Muscle of leg (tissue), 11 donors: ENCODE measurements around the gene ARID3B. TPM values are rescaled to one million over a fixed set of nuclear protein-coding genes. Genes with fewer than 3 reads are reported as not detected.
A peak's percentile ranks its signal among the peaks of the same experiment; 100 is the strongest.
"Not testable (repeated sequence)": the region's sequence is repeated elsewhere in the genome, so short reads cannot be mapped to it uniquely, and the experiment has no call there.

Source experiments
- DNase-seq: peaks from one replicate; pipeline ENCODE4 v3.0.0; 2013
- H3K27ac ChIP-seq: one replicate; pipeline ENCODE4 v1.5.1; 2013; ENCODE audit warnings: mild to moderate bottlenecking, low read length, control low read depth
- H3K27me3 ChIP-seq: one replicate; pipeline ENCODE4 v1.6.1; 2013; ENCODE audit warnings: low read length; ENCODE audit not compliant: control insufficient read depth, insufficient read depth
- H3K36me3 ChIP-seq: one replicate; pipeline ENCODE4 v1.6.1; 2013; ENCODE audit warnings: low read length; ENCODE audit not compliant: control insufficient read depth, insufficient read depth
- H3K4me1 ChIP-seq: one replicate; pipeline ENCODE4 v1.6.1; 2013; ENCODE audit warnings: low read length; ENCODE audit not compliant: control insufficient read depth, insufficient read depth
- H3K4me3 ChIP-seq: one replicate; pipeline ENCODE4 v1.5.1; 2013; ENCODE audit warnings: low read length, control low read depth
- H3K9me3 ChIP-seq: replicated peaks from 2 replicates; pipeline ENCODE4 v1.6.1; 2013; ENCODE audit warnings: low read depth, low read length; ENCODE audit not compliant: control insufficient read depth
- whole genome bisulfite sequencing: methylation state at CpG from one replicate; pipeline ENCODE4 v1.1.5; 2013; ENCODE audit warnings: missing lambda C conversion rate; ENCODE audit not compliant: insufficient coverage; 5-methylcytosine and 5-hydroxymethylcytosine counted together
- polyA plus RNA-seq, 8 donors: library from polyadenylated mRNA; unstranded; fragments of 120-200 nt; gene quantifications; one replicate each; pipeline versions ENCODE4 v1.2.1 to v1.2.3, GENCODE V29; 2013; ENCODE audit warnings: inconsistent platforms in 1 of 8, low replicate concordance in 1 of 8; ENCODE audit not compliant: insufficient read length in 8 of 8, insufficient read depth in 1 of 8
- total RNA-seq: library from RNA; stranded (reverse); fragments of 120-200 nt; gene quantifications from one replicate; pipeline ENCODE4 v1.2.4, GENCODE V29; 2013

Gene ARID3B
- total and polyA plus RNA-seq, 9 donors = 2.5 to 6.3 (median 4.6) TPM

- no peak for DNase-seq
- no peaks in the 10 kb centered on the region for H3K4me1 ChIP-seq
- no peak overlapping the region for H3K4me3 ChIP-seq
- H3K27me3 ChIP-seq = no peaks in the 10 kb centered on the region
- H3K36me3 ChIP-seq = peaks cover 97% of the 10 kb centered on the region
- no peak overlapping the region for H3K27ac ChIP-seq
- H3K9me3 ChIP-seq = no peaks in the 10 kb centered on the region
- WGBS = no CpG with 5 or more reads among the region's 10 CpGs
Measured at GRCh38 chr15:74626752-74627692, 86.0 kb downstream of the ARID3B start.

- no peaks in the 10 kb centered on the region for H3K27me3 ChIP-seq
- no peaks in the 10 kb centered on the region for H3K9me3 ChIP-seq
- no peak overlapping the region for H3K4me3 ChIP-seq
- no peaks in the 10 kb centered on the region for H3K4me1 ChIP-seq
- no peak for DNase-seq
- H3K27ac ChIP-seq = no peak overlapping the region
- WGBS = 84% methylated on average over 5 of the region's 5 CpGs
- H3K36me3 ChIP-seq = peaks cover 97% of the 10 kb centered on the region
Measured at GRCh38 chr15:74627766-74628165, 86.7 kb downstream of the ARID3B start.

DNA sequence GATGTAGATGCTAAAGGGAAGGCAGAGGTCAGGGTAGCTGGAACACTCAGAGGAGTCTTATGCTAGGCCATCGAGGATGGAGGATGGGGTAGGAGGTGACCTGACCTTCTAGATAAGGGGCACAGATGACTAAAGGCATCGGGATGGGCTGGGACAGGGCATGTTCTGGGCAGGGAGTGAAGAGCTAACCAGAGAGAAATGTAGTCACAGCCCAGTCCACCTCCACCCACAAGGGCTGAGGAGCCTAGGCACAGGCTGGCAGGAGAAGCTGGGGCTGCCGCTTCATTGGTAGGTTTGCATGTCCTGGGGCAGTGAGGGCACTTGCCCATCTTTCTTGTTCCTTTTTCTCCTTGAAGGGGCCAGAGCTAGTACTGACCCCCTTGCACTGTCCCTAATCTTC lies 87.2 kb downstream of the ARID3B start:
- Histone ChIP-seq H3K9me3 (no peaks in the 10 kb centered on the region), H3K36me3 (peaks cover 97% of the 10 kb centered on the region), H3K4me3 (no peak overlapping the region), H3K4me1 (no peaks in the 10 kb centered on the region), H3K27ac (no peak overlapping the region), H3K27me3 (no peaks in the 10 kb centered on the region)
- WGBS = 90% methylated on average over 2 of the region's 3 CpGs
- DNase-seq = no peak

DNA sequence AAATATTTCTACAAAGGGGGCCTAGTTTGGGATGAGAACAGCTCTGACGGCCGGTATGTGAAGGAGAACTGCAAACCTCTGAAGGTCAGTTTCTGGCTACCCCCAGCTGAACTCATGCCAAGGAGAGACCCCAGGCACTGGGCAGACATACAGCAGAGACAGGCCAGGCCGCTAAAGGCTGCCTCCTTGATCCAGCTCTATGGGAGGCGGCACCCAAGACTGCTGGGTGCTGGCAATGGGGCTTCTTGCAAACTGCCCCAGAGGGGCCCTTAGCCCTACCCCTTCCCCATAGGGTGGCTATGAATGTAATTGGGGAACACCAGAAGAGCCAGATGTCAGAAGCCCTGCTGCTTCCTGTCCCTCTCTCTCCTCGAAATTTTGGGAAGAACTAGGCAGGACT lies 87.9 kb downstream of the ARID3B start:
- Histone ChIP-seq H3K4me1 (no peaks in the 10 kb centered on the region), H3K27me3 (no peaks in the 10 kb centered on the region)

DNA sequence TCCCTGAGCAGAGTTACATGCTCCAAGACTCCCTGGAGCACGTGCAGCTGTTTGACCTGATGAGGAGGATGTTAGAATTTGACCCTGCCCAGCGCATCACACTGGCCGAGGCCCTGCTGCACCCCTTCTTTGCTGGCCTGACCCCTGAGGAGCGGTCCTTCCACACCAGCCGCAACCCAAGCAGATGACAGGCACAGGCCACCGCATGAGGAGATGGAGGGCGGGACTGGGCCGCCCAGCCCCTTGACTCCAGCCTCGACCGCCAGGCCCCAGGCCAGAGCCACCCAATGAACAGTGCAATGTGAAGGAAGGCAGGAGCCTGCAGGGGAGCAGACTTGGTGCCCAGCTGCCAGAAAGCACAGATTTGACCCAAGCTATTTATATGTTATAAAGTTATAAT lies 88.7 kb downstream of the ARID3B start:
- peaks cover 96% of the 10 kb centered on the region for H3K36me3 ChIP-seq
- H3K4me3 ChIP-seq, DNase-seq, H3K4me1 ChIP-seq, H3K9me3 ChIP-seq, H3K27me3 ChIP-seq, H3K27ac ChIP-seq: not testable (repeated sequence)
- no CpG with 5 or more reads among the region's 10 CpGs for WGBS

More for the DNA sequence above, 87.9 kb downstream of the ARID3B start:
- Histone ChIP-seq H3K27ac (no peak overlapping the region), H3K9me3 (no peaks in the 10 kb centered on the region), H3K36me3 (peaks cover 96% of the 10 kb centered on the region), H3K4me3 (no peak overlapping the region)
- no peak for DNase-seq
- whole genome bisulfite sequencing = no CpG with 5 or more reads among the region's 5 CpGs

GRCh38 chr15:74630284-74631086 lies 89.5 kb downstream of the ARID3B start:
- Histone ChIP-seq H3K27ac (no peak overlapping the region), H3K4me3 (no peak overlapping the region), H3K36me3 (peaks cover 96% of the 10 kb centered on the region), H3K9me3 (no peaks in the 10 kb centered on the region), H3K27me3 (no peaks in the 10 kb centered on the region), H3K4me1 (no peaks in the 10 kb centered on the region)
- WGBS = 65% methylated on average over 4 of the region's 6 CpGs
- no peak for DNase-seq

DNA sequence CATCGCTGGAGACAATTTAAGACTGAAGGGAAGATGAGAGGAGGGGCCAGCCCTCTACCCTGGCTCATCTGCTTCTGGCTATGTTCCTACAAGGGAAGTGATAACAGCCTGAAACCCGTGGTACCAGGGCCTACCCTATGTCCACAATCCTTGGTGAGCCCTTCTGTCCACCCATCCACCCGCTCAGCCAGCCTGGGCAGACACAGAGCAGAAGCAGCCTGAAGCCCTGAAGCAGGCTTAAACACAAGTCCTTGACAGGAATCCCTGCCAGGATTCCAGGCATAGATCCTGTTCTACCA lies 90.0 kb downstream of the ARID3B start:
- Histone ChIP-seq H3K27ac (no peak overlapping the region), H3K36me3 (peaks cover 96% of the 10 kb centered on the region), H3K9me3 (no peaks in the 10 kb centered on the region), H3K27me3 (no peaks in the 10 kb centered on the region), H3K4me1 (no peaks in the 10 kb centered on the region), H3K4me3 (no peak overlapping the region)
- no peak for DNase-seq
- 78% methylated on average over 2 of the region's 3 CpGs for WGBS

DNA sequence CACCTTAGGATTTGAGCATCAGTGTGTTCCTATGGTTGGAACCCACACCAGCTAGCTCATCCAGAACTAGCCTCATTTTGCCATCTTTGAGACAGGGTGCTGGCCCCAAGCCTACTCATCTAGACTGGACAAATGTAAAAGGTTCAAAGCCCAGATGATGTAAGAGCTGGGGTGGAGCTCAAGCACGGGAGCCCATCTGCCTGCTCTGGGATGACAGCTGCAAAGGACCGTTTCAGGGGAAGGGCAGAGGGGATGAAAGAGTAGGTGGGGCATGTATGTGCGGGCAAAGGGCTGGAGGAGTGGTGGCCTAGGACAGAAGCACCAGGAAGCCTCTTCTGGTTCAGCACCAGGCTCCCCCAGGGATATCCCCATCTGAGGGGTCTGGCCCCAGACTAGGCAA lies 90.4 kb downstream of the ARID3B start:
- 47% methylated on average over 3 of the region's 3 CpGs for WGBS
- no peak for DNase-seq
- H3K27me3 ChIP-seq = no peaks in the 10 kb centered on the region
- H3K36me3 ChIP-seq = peaks cover 96% of the 10 kb centered on the region
- H3K4me3 ChIP-seq = no peak overlapping the region
- H3K4me1 ChIP-seq = no peaks in the 10 kb centered on the region
- no peaks in the 10 kb centered on the region for H3K9me3 ChIP-seq
- H3K27ac ChIP-seq = no peak overlapping the region

DNA sequence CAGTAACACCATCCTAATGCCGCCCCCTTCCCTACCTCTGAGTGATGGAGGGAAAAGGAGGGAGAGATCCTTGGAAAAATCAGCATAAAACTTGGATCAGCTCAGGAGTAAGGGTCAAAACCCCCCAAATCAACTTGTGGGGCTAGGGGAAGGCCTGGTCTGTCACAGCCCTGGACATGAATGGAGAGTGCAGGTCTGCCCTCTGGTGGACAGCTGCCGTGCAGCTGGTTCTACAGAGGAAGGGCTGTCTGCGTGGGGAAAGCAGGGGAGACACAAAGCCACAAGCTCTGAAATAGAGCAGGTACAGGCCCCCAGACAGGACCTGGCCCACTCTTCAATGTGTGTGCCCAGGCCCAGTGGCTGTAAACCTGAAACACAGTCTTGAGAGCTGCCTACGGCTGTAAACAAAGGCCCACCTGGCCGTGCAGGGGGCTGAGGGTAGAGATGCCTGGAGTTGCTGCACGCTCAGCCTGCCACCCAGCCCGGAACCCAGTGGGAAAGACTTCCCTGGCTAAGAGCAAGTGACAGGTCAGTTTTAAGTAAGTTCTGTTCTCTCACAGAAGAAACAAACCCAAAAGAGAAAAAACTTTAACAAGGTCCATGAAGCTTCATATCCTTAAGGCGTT lies 91.0 kb downstream of the ARID3B start:
- Histone ChIP-seq H3K36me3 (peaks cover 96% of the 10 kb centered on the region), H3K4me1 (no peaks in the 10 kb centered on the region), H3K9me3 (no peaks in the 10 kb centered on the region), H3K27me3 (no peaks in the 10 kb centered on the region), H3K4me3 (no peak overlapping the region), H3K27ac (no peak overlapping the region)
- 62% methylated on average over 7 of the region's 8 CpGs for WGBS
- peak; percentile 58 for DNase-seq

GRCh38 chr15:74632601-74633000 lies 91.6 kb downstream of the ARID3B start:
- Histone ChIP-seq H3K4me3 (no peak overlapping the region), H3K4me1 (no peaks in the 10 kb centered on the region), H3K27ac (no peak overlapping the region), H3K27me3 (no peaks in the 10 kb centered on the region), H3K9me3 (no peaks in the 10 kb centered on the region), H3K36me3 (peaks cover 96% of the 10 kb centered on the region)
- WGBS = 95% methylated on average over 9 of the region's 9 CpGs
- no peak for DNase-seq
